Measurements from ENCODE around the gene DNLZ. TPM values are rescaled to one million over a fixed set of nuclear protein-coding genes. Genes with fewer than 3 reads are reported as not detected.
A peak's percentile ranks its signal among the peaks of the same experiment; 100 is the strongest.
"Not testable (repeated sequence)": the region's sequence is repeated elsewhere in the genome, so short reads cannot be mapped to it uniquely, and the experiment has no call there.

DNLZ gene
- total RNA-seq, 1 donor from 2014 or later, result 11.8 TPM

DNA sequence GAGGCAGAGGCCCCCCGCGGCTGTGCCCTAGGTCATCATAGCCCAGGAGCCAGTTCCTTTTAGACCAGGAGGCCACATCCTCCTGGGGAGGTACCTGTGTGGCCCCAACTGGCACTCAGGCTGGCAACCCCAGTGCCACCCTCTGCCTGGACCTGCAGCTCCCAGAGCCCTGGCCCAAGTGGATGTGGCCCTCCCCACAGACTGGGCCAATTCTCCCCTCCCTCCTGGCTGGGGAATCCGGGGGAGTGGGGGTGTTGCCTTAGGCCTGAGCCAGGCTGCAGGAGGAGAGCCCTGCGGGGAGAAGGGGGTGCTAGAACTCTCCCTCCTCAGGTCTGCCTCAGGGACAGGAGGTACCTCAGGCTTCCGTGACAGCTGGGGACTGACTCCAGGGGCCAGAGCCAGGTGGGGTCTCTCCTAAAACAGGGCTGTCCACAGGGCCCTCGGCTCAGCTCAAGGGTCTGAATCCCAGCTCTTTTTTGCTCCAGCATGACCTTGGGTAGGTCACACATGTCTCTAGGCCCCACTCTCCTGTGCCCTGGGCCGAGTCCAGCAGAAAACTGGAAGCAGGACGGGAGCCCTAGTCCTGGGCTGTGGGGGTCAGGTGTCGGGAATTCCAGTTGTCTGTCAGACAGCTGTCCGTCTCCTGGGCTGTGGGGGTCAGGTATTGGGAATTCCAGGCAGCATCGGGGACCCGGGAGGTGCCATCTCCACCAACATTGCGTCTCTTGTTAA, 9.6 kb downstream of the DNLZ start:
- Mint-ChIP-seq H3K27ac (peak overlapping the region; percentile 66), H3K36me3 (no peaks in the 10 kb centered on the region), H3K9me3 (no peaks in the 10 kb centered on the region), H3K4me3 (no peak overlapping the region), H3K27me3 (ENCODE audit: low read depth) (no peaks in the 10 kb centered on the region), H3K4me1 (peaks cover 11% of the 10 kb centered on the region)
- no peak for DNase-seq (ENCODE audit: low spot score in 2 of 2, unreplicated experiment in 2 of 2)
- TF ChIP-seq, protein P1, sequence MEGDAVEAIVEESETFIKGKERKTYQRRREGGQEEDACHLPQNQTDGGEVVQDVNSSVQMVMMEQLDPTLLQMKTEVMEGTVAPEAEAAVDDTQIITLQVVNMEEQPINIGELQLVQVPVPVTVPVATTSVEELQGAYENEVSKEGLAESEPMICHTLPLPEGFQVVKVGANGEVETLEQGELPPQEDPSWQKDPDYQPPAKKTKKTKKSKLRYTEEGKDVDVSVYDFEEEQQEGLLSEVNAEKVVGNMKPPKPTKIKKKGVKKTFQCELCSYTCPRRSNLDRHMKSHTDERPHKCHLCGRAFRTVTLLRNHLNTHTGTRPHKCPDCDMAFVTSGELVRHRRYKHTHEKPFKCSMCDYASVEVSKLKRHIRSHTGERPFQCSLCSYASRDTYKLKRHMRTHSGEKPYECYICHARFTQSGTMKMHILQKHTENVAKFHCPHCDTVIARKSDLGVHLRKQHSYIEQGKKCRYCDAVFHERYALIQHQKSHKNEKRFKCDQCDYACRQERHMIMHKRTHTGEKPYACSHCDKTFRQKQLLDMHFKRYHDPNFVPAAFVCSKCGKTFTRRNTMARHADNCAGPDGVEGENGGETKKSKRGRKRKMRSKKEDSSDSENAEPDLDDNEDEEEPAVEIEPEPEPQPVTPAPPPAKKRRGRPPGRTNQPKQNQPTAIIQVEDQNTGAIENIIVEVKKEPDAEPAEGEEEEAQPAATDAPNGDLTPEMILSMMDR (IDR thresholded peaks at IDR 0.05; ENCODE audit: unreplicated experiment), result no peak

- Mint-ChIP-seq H3K4me3 (no peak overlapping the region), H3K36me3 (no peaks in the 10 kb centered on the region), H3K27me3 (ENCODE audit: low read depth) (no peaks in the 10 kb centered on the region), H3K4me1 (peaks cover 11% of the 10 kb centered on the region), H3K9me3 (no peaks in the 10 kb centered on the region), H3K27ac (no peak overlapping the region)
- DNase-seq (ENCODE audit: low spot score in 2 of 2, unreplicated experiment in 2 of 2), result no peak
- TF ChIP-seq, protein P1 (IDR thresholded peaks at IDR 0.05; ENCODE audit: unreplicated experiment), result no peak
Observed at GRCh38 chr9:136353088-136353487, 10.5 kb downstream of the DNLZ start.

DNA sequence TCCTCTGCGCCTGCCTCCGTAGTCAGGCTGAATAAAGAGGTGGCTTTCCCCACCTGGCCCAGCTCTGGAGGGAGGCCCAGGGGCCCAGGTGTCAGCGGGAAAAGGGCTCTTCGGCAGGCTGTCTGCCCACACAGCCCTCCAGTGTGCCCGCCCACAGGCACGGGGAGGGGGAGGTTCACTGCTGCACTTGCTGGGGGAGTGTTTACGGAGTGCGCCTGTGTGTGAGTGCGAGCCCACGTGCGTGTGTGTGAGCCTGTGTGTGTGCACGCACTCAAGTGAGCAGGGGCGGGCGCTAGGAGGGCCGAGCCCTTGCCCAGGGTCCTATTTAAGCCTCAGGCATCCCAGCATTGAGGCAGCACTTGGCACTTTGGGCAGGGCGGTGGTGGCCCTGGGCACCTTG, 10.9 kb downstream of the DNLZ start:
- no peak for DNase-seq (ENCODE audit: low spot score in 2 of 2, unreplicated experiment in 2 of 2)
- Mint-ChIP-seq H3K27me3 (ENCODE audit: low read depth) (no peaks in the 10 kb centered on the region), H3K4me3 (no peak overlapping the region), H3K27ac (no peak overlapping the region), H3K9me3 (no peaks in the 10 kb centered on the region), H3K4me1 (peaks cover 11% of the 10 kb centered on the region), H3K36me3 (no peaks in the 10 kb centered on the region)
- TF ChIP-seq, protein P1 (IDR thresholded peaks at IDR 0.05; ENCODE audit: unreplicated experiment), result no peak

- H3K4me3 Mint-ChIP-seq; H3K9me3 Mint-ChIP-seq; H3K36me3 Mint-ChIP-seq; H3K27me3 Mint-ChIP-seq (ENCODE audit: low read depth); H3K27ac Mint-ChIP-seq; DNase-seq (ENCODE audit: low spot score in 2 of 2, unreplicated experiment in 2 of 2): not testable (repeated sequence)
- H3K4me1 Mint-ChIP-seq, result peaks cover 11% of the 10 kb centered on the region
Observed at GRCh38 chr9:136351868-136352267, 11.7 kb downstream of the DNLZ start.

DNA sequence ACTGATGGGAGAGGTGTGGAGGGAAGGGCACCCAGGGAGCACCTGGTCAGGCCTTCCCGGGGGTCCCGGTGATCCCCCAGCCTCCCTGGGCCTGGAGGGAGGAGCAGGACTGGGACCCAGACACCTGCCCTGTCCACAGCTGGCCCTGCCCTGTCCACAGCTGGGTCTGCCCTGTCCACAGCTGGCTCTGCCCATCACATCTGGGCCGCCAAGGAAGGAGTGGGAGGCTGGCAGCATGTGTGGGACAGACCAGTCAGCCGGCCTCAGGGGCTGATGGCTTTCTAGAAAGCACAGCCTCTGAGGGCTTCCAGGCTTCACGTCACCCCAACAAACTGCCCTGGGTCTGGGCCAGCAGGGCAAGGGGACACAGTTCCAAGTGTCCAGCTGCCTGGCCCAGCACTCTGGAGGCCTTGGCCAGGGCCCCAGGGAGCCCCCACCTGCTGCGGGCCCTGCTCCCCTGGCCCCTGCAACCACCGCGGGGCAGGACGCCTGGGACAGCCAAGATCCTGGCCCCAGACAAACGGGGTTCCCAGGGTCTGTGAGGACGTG, 12.2 kb downstream of the DNLZ start:
- Mint-ChIP-seq H3K36me3 (no peaks in the 10 kb centered on the region), H3K27me3 (ENCODE audit: low read depth) (no peaks in the 10 kb centered on the region), H3K4me1 (peaks cover 11% of the 10 kb centered on the region), H3K9me3 (no peaks in the 10 kb centered on the region), H3K27ac (no peak overlapping the region), H3K4me3 (no peak overlapping the region)
- TF ChIP-seq, protein P1 (IDR thresholded peaks at IDR 0.05; ENCODE audit: unreplicated experiment), result no peak
- DNase-seq (ENCODE audit: low spot score in 2 of 2, unreplicated experiment in 2 of 2), result no peak

- Mint-ChIP-seq H3K4me1 (peaks cover 11% of the 10 kb centered on the region), H3K27me3 (ENCODE audit: low read depth) (no peaks in the 10 kb centered on the region), H3K27ac (no peak overlapping the region), H3K36me3 (no peaks in the 10 kb centered on the region), H3K4me3 (no peak overlapping the region), H3K9me3 (no peaks in the 10 kb centered on the region)
- DNase-seq (ENCODE audit: low spot score in 2 of 2, unreplicated experiment in 2 of 2), result no peak
- TF ChIP-seq, protein P1 (IDR thresholded peaks at IDR 0.05; ENCODE audit: unreplicated experiment), result no peak
Observed at GRCh38 chr9:136349546-136349945, 14.0 kb downstream of the DNLZ start.
